SK-N-SH treated with all-trans-retinoic acid at 6 μM for 48 hours (cell line): Measurements from ENCODE around the gene SREBF2.

Experiments
- ATAC-seq: fragments of 200-7000 bp; cut with Tn5 transposase; 3 replicates; pipeline ENCODE4 v1.9.1; 2020; ENCODE audit warnings: mild to moderate bottlenecking, moderate library complexity
- ARNTL ChIP-seq: fragments of 450-650 bp; formaldehyde crosslinking; IDR thresholded peaks from 2 replicates; pipeline ENCODE4 v1.5.0; 2020; ENCODE audit warnings: low read depth, mild to moderate bottlenecking, moderate library complexity, borderline replicate concordance
- BACH2 ChIP-seq: fragments of 250-450 bp; sonication (Bioruptor Pico); IDR thresholded peaks from 2 replicates; pipeline ENCODE4 v1.9.0; 2021; ENCODE audit warnings: mild to moderate bottlenecking, borderline replicate concordance
- CSDC2 ChIP-seq: fragments of 250-450 bp; sonication (Bioruptor Pico); IDR thresholded peaks from 2 replicates; pipeline ENCODE4 v1.5.0; 2020; ENCODE audit warnings: mild to moderate bottlenecking, moderate library complexity
- PPARA ChIP-seq: fragments of 250-450 bp; sonication (Bioruptor Pico); IDR thresholded peaks from 2 replicates; pipeline ENCODE4 v1.5.0; 2020; ENCODE audit warnings: mild to moderate bottlenecking, borderline replicate concordance
- RARB ChIP-seq: fragments of 250-450 bp; sonication (Bioruptor Pico); IDR thresholded peaks from 2 replicates; pipeline ENCODE4 v1.8.0; 2021; ENCODE audit warnings: mild to moderate bottlenecking, moderate library complexity
- SNAI2 ChIP-seq: fragments of 250-450 bp; sonication (Bioruptor Pico); IDR thresholded peaks from 2 replicates; pipeline ENCODE4 v1.5.0; 2020; ENCODE audit warnings: mild to moderate bottlenecking, moderate library complexity
- TCF4 ChIP-seq: fragments of 250-450 bp; sonication (Bioruptor Pico); IDR thresholded peaks from 2 replicates; pipeline ENCODE4 v1.8.0; 2021; ENCODE audit warnings: mild to moderate bottlenecking, moderate library complexity, borderline replicate concordance
- ZC3H10 ChIP-seq: fragments of 250-450 bp; sonication (Bioruptor Pico); IDR thresholded peaks from 2 replicates; pipeline ENCODE4 v1.5.1; 2021; ENCODE audit warnings: mild to moderate bottlenecking, moderate library complexity
- ZFP3 ChIP-seq: fragments of 250-450 bp; sonication (Bioruptor Pico); IDR thresholded peaks from 2 replicates; pipeline ENCODE4 v1.5.0; 2020; ENCODE audit warnings: mild to moderate bottlenecking, moderate library complexity
- ZNF565 ChIP-seq: fragments of 450-650 bp; formaldehyde crosslinking; conservative IDR thresholded peaks from 2 replicates; pipeline ENCODE4 v1.5.0; 2020; ENCODE audit warnings: low read depth, mild to moderate bottlenecking, moderate library complexity
- ZNF70 ChIP-seq: fragments of 450-650 bp; formaldehyde crosslinking; IDR thresholded peaks from 2 replicates; pipeline ENCODE4 v1.5.0; 2020; ENCODE audit warnings: mild to moderate bottlenecking, moderate library complexity
- ZNF8 ChIP-seq: fragments of 450-650 bp; formaldehyde crosslinking; IDR thresholded peaks from 2 replicates; pipeline ENCODE4 v1.5.0; 2020; ENCODE audit warnings: mild to moderate bottlenecking, moderate library complexity
- TF ChIP-seq, protein P1 (sequence below): fragments of 250-450 bp; sonication (Bioruptor Pico); IDR thresholded peaks from 2 replicates; pipeline ENCODE4 v1.5.1; 2020; ENCODE audit warnings: low read depth, mild to moderate bottlenecking, moderate library complexity
- TF ChIP-seq, protein P2 (sequence below): fragments of 250-450 bp; sonication (Bioruptor Pico); IDR thresholded peaks from 2 replicates; pipeline ENCODE4 v1.5.0; 2020; ENCODE audit warnings: mild to moderate bottlenecking, moderate library complexity
- TF ChIP-seq, protein P3 (sequence below): fragments of 250-450 bp; sonication (Bioruptor Pico); IDR thresholded peaks from 2 replicates; pipeline ENCODE4 v1.8.0; 2021; ENCODE audit warnings: low read depth, mild to moderate bottlenecking, moderate library complexity, borderline replicate concordance
- TF ChIP-seq, protein P4 (sequence below): fragments of 250-450 bp; sonication (Bioruptor Pico); IDR thresholded peaks from 2 replicates; pipeline ENCODE4 v1.8.0; 2020; ENCODE audit warnings: mild to moderate bottlenecking, moderate library complexity, borderline replicate concordance
- TF ChIP-seq, protein P5 (sequence below): fragments of 250-450 bp; sonication (Bioruptor Pico); IDR thresholded peaks from 2 replicates; pipeline ENCODE4 v1.5.1; 2021; ENCODE audit warnings: mild to moderate bottlenecking, moderate library complexity

The SREBF2 gene

DNA sequence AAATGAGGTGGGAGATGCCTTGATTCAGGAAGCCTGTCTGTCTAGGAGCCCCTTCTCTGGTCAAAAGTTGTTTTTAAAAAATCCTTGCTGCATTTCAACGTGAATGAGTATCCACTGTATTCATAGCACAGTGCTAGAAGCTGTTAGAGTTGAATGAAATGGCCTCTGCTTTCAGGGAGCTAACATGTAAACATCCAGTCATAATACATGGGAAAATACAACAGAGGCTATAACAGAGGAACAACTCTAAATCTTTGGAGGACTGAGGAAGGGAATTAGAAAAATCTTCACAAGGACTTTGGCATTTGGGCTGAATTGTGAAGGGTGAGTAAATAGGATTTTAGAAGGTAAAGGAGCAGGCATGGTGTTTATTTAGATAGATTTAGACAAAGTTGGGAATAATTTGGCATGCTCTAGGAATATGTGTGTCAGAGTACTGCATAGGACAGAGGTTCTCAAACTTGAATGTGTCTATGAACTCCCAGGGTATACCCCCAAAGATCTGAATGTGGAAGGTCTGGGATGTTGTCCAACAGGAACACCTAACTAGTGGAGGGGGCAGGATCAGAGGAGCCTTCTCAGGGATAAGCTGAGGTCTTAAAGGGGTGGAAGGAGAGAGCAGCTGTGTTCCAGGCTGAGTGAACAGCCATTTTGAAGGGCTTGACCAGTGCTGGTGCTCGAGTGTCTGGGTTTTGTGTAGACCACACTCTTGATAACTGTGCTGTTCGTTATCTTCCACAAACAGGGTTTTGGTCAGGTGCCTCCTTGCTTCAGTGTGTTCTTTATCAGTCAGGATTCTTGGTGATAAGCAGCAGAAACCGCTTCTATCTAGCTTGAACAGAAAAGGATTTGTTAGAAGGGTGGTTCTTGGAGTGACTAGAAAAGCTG is 12.7 kb downstream of the SREBF2 start:
- TF ChIP-seq ZNF565 (CRISPR knock-in tag), result no peak
- TF ChIP-seq, protein P1, sequence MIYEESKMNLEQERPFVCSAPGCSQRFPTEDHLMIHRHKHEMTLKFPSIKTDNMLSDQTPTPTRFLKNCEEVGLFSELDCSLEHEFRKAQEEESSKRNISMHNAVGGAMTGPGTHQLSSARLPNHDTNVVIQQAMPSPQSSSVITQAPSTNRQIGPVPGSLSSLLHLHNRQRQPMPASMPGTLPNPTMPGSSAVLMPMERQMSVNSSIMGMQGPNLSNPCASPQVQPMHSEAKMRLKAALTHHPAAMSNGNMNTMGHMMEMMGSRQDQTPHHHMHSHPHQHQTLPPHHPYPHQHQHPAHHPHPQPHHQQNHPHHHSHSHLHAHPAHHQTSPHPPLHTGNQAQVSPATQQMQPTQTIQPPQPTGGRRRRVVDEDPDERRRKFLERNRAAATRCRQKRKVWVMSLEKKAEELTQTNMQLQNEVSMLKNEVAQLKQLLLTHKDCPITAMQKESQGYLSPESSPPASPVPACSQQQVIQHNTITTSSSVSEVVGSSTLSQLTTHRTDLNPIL (CRISPR knock-in tag), result no peak
- TF ChIP-seq, protein P2, sequence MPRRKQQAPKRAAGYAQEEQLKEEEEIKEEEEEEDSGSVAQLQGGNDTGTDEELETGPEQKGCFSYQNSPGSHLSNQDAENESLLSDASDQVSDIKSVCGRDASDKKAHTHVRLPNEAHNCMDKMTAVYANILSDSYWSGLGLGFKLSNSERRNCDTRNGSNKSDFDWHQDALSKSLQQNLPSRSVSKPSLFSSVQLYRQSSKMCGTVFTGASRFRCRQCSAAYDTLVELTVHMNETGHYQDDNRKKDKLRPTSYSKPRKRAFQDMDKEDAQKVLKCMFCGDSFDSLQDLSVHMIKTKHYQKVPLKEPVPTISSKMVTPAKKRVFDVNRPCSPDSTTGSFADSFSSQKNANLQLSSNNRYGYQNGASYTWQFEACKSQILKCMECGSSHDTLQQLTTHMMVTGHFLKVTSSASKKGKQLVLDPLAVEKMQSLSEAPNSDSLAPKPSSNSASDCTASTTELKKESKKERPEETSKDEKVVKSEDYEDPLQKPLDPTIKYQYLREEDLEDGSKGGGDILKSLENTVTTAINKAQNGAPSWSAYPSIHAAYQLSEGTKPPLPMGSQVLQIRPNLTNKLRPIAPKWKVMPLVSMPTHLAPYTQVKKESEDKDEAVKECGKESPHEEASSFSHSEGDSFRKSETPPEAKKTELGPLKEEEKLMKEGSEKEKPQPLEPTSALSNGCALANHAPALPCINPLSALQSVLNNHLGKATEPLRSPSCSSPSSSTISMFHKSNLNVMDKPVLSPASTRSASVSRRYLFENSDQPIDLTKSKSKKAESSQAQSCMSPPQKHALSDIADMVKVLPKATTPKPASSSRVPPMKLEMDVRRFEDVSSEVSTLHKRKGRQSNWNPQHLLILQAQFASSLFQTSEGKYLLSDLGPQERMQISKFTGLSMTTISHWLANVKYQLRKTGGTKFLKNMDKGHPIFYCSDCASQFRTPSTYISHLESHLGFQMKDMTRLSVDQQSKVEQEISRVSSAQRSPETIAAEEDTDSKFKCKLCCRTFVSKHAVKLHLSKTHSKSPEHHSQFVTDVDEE (CRISPR knock-in tag), result no peak
- no peak for ATAC-seq

DNA sequence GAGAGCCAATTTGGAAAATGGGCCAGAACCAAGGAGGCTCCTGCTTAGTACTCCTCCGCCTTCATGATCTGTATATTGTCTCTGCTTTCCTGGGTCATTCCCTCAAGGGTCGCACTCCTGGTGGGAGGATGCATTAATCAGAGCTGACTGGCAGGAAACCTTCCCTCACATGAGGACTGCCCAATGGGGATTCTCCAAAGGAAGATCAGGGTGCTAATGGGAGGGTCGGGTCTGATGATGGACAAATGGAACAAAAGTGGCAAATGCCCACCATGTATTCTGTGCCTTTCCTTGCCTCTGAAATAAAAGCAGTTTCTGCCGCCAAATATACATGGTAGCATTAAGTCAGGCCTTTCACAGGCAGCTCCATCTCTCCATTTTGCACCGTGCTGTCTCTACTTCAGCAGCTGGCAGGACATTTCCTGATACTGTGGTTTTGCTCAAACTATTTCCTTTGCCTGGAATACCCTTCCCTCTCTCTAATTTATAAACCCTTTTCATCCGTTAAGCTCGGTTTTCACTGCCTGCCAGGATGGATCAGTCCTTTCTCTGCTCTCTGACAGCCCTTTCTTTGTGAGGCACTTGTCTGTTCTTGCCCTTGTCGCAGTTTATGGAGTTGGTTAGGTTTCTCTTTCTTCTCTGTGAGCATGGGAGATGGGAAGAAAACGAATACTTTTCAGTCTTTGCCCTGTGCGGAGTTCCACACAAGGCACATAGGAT is 13.5 kb downstream of the SREBF2 start:
- TF ChIP-seq SNAI2 (CRISPR knock-in tag) (no peak), ZFP3 (CRISPR knock-in tag) (no peak), TCF4 (CRISPR knock-in tag) (no peak), CSDC2 (CRISPR knock-in tag) (no peak), PPARA (no peak), BACH2 (no peak), ZNF565 (CRISPR knock-in tag) (no peak), ZC3H10 (CRISPR knock-in tag) (no peak), ZNF8 (CRISPR knock-in tag) (no peak)
- TF ChIP-seq, protein P3, sequence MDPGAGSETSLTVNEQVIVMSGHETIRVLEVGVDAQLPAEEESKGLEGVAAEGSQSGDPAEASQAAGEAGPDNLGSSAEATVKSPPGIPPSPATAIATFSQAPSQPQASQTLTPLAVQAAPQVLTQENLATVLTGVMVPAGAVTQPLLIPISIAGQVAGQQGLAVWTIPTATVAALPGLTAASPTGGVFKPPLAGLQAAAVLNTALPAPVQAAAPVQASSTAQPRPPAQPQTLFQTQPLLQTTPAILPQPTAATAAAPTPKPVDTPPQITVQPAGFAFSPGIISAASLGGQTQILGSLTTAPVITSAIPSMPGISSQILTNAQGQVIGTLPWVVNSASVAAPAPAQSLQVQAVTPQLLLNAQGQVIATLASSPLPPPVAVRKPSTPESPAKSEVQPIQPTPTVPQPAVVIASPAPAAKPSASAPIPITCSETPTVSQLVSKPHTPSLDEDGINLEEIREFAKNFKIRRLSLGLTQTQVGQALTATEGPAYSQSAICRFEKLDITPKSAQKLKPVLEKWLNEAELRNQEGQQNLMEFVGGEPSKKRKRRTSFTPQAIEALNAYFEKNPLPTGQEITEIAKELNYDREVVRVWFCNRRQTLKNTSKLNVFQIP, result no peak
- TF ChIP-seq, protein P2 (CRISPR knock-in tag), result no peak
- ATAC-seq, result no peak

DNA sequence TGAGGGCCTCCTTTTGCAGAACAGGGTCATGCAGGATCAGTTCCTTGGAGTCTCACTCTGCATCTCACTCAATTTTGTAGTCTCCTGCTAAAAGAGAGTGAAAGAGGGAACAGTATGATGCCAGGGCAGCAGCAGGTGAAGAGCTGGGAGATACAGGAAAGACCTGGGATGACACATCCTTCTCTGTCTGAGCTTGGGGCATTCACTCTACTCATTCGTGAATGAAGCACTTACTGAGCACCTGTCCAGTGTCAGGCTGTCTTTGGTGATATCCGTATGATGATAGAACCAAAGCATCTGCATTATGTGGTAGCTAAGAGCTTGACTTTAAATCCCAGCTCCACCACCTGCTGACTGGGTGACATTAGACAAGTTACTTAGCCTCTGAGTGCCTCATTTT is 14.4 kb downstream of the SREBF2 start:
- no peak for TF ChIP-seq ZFP3 (CRISPR knock-in tag)
- TF ChIP-seq CSDC2 (CRISPR knock-in tag), result no peak
- TF ChIP-seq, protein P4, sequence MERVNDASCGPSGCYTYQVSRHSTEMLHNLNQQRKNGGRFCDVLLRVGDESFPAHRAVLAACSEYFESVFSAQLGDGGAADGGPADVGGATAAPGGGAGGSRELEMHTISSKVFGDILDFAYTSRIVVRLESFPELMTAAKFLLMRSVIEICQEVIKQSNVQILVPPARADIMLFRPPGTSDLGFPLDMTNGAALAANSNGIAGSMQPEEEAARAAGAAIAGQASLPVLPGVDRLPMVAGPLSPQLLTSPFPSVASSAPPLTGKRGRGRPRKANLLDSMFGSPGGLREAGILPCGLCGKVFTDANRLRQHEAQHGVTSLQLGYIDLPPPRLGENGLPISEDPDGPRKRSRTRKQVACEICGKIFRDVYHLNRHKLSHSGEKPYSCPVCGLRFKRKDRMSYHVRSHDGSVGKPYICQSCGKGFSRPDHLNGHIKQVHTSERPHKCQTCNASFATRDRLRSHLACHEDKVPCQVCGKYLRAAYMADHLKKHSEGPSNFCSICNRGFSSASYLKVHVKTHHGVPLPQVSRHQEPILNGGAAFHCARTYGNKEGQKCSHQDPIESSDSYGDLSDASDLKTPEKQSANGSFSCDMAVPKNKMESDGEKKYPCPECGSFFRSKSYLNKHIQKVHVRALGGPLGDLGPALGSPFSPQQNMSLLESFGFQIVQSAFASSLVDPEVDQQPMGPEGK (CRISPR knock-in tag), result no peak
- TF ChIP-seq RARB, result no peak
- no peak for TF ChIP-seq ZNF70 (CRISPR knock-in tag)
- TF ChIP-seq ZC3H10 (CRISPR knock-in tag), result no peak
- TF ChIP-seq, protein P5, sequence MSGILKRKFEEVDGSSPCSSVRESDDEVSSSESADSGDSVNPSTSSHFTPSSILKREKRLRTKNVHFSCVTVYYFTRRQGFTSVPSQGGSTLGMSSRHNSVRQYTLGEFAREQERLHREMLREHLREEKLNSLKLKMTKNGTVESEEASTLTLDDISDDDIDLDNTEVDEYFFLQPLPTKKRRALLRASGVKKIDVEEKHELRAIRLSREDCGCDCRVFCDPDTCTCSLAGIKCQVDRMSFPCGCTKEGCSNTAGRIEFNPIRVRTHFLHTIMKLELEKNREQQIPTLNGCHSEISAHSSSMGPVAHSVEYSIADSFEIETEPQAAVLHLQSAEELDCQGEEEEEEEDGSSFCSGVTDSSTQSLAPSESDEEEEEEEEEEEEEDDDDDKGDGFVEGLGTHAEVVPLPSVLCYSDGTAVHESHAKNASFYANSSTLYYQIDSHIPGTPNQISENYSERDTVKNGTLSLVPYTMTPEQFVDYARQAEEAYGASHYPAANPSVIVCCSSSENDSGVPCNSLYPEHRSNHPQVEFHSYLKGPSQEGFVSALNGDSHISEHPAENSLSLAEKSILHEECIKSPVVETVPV (CRISPR knock-in tag), result no peak
- no peak for TF ChIP-seq ZNF8 (CRISPR knock-in tag)
- TF ChIP-seq ARNTL (CRISPR knock-in tag), result no peak
- TF ChIP-seq, protein P2 (CRISPR knock-in tag), result no peak
- no peak for ATAC-seq
